Neural progenitor cell (in vitro differentiated cells): Measurements from ENCODE around the gene RRP1. TPM values are rescaled to one million over a fixed set of nuclear protein-coding genes. Genes with fewer than 3 reads are reported as not detected.

Experiments used
- DNase-seq: peaks from one replicate; pipeline ENCODE4 v3.0.0-alpha.2; 2016; ENCODE audit warnings: low spot score
- H2AFZ ChIP-seq: fragments of 200-600 bp; sonication (generic); replicated peaks from 2 replicates; pipeline ENCODE4 v1.6.1; 2016; ENCODE audit warnings: antibody characterized with exemption
- H3F3A ChIP-seq: fragments of 200-600 bp; sonication (generic); 2 replicates; pipeline ENCODE4 v1.6.1; 2016; ENCODE audit warnings: antibody characterized with exemption, low read depth
- H3K27ac ChIP-seq: fragments of 200-600 bp; sonication (generic); 2 replicates; pipeline ENCODE4 v1.5.1; 2016; ENCODE audit warnings: mild to moderate bottlenecking
- H3K27me3 ChIP-seq: fragments of 200-600 bp; sonication (generic); 2 replicates; pipeline ENCODE4 v1.6.1; 2016; ENCODE audit warnings: mild to moderate bottlenecking, moderate library complexity
- H3K36me3 ChIP-seq: fragments of 200-600 bp; sonication (generic); 2 replicates; pipeline ENCODE4 v1.5.1; 2016
- H3K4me1 ChIP-seq: fragments of 200-600 bp; sonication (generic); 2 replicates; pipeline ENCODE4 v1.6.1; 2016; ENCODE audit warnings: mixed run types
- H3K4me2 ChIP-seq: fragments of 200-600 bp; sonication (generic); 2 replicates; pipeline ENCODE4 v1.6.1; 2016
- H3K4me3 ChIP-seq: fragments of 200-600 bp; sonication (generic); 2 replicates; pipeline ENCODE4 v1.5.1; 2016
- H3K79me2 ChIP-seq: fragments of 200-600 bp; sonication (generic); 2 replicates; pipeline ENCODE4 v1.6.1; 2016; ENCODE audit warnings: low read depth
- H3K9ac ChIP-seq: fragments of 200-600 bp; sonication (generic); 2 replicates; pipeline ENCODE4 v1.6.1; 2016
- H3K9me3 ChIP-seq: fragments of 200-600 bp; sonication (generic); 2 replicates; pipeline ENCODE4 v1.5.1; 2016; ENCODE audit warnings: low read depth
- H4K20me1 ChIP-seq: fragments of 200-600 bp; sonication (generic); 2 replicates; pipeline ENCODE4 v1.6.1; 2016; ENCODE audit warnings: low read depth
- H3K27ac Mint-ChIP-seq: 3 replicates; pipeline ENCODE4 v1.8.0; 2021; ENCODE audit warnings: mixed read lengths
- H3K27me3 Mint-ChIP-seq: 2 replicates; pipeline ENCODE4 v1.8.0; 2022; ENCODE audit warnings: low read depth, mild to moderate bottlenecking, inconsistent platforms, moderate library complexity, mixed read lengths; ENCODE audit not compliant: insufficient read depth
- H3K36me3 Mint-ChIP-seq: 3 replicates; pipeline ENCODE4 v1.8.0; 2021; ENCODE audit warnings: mixed read lengths
- H3K4me1 Mint-ChIP-seq: 3 replicates; pipeline ENCODE4 v1.8.0; 2021; ENCODE audit warnings: mixed read lengths
- H3K4me3 Mint-ChIP-seq: 3 replicates; pipeline ENCODE4 v1.8.0; 2021; ENCODE audit warnings: mild to moderate bottlenecking, moderate library complexity, mixed read lengths
- H3K9me3 Mint-ChIP-seq: 3 replicates; pipeline ENCODE4 v1.8.0; 2020; ENCODE audit warnings: mixed read lengths
- EZH2 ChIP-seq: fragments of 200-600 bp; sonication (generic); IDR thresholded peaks from 2 replicates; pipeline ENCODE4 v1.6.1; 2017; ENCODE audit warnings: antibody characterized with exemption, mild to moderate bottlenecking, moderate library complexity
- EZH2phosphoT487 ChIP-seq: fragments of 200-600 bp; sonication (generic); IDR thresholded peaks from 2 replicates; pipeline ENCODE4 v1.6.1; 2017; ENCODE audit warnings: antibody characterized with exemption
- total RNA-seq: library from RNA; depleted of rRNA; stranded (reverse); fragments of >200 nt; gene quantifications from 2 replicates; pipeline ENCODE4 v1.2.3, GENCODE V29; 2015; ENCODE audit warnings: low replicate concordance
- TF ChIP-seq, protein P1 (sequence below): fragments of 200-600 bp; sonication (generic); IDR thresholded peaks from 2 replicates; pipeline ENCODE4 v1.5.1; 2017; ENCODE audit warnings: antibody characterized with exemption, mild to moderate bottlenecking

RRP1 gene
- total RNA-seq, 1 donor from 2014 or later = 18.4 TPM

DNA sequence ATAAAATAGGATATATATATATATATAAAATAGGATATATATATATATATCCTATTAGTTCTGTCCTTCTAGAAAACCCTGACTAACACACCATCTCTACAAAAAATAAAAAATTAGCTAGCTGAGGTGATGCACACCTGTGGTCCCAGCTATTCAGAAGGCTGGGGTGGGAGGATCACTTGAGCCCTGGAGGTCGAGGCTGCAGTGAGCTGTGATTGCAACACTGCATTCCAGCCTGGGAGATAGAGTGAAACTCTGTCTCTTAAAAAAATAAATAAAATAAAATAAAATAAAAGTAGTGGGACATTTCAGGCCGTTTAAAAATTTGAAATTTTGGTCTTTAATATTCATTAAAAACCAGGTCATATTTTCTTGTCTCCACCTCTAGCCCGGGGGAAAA is 4.2 kb upstream of the RRP1 start:
- H3K4me3 Mint-ChIP-seq = no peak overlapping the region
- peaks cover 2% of the 10 kb centered on the region for H3K36me3 Mint-ChIP-seq
- Histone ChIP-seq H3K27me3 (no peaks in the 10 kb centered on the region), H3K36me3 (no peaks in the 10 kb centered on the region), H3K9ac (no peak overlapping the region), H3K9me3 (no peaks in the 10 kb centered on the region), H3F3A (no peaks in the 10 kb centered on the region), H3K4me2 (no peak overlapping the region), H3K4me1 (peaks cover 1% of the 10 kb centered on the region), H3K27ac (no peak overlapping the region), H3K4me3 (no peak overlapping the region), H3K79me2 (peaks cover 8% of the 10 kb centered on the region), H4K20me1 (peaks cover 4% of the 10 kb centered on the region), H2AFZ (no peak overlapping the region)
- peaks cover 8% of the 10 kb centered on the region for H3K27me3 Mint-ChIP-seq
- no peak for DNase-seq
- H3K4me1 Mint-ChIP-seq = peaks cover 3% of the 10 kb centered on the region
- H3K9me3 Mint-ChIP-seq = peaks cover 4% of the 10 kb centered on the region
- H3K27ac Mint-ChIP-seq = no peak overlapping the region
- no peak for TF ChIP-seq EZH2phosphoT487
- no peak for TF ChIP-seq EZH2
- TF ChIP-seq, protein P1, sequence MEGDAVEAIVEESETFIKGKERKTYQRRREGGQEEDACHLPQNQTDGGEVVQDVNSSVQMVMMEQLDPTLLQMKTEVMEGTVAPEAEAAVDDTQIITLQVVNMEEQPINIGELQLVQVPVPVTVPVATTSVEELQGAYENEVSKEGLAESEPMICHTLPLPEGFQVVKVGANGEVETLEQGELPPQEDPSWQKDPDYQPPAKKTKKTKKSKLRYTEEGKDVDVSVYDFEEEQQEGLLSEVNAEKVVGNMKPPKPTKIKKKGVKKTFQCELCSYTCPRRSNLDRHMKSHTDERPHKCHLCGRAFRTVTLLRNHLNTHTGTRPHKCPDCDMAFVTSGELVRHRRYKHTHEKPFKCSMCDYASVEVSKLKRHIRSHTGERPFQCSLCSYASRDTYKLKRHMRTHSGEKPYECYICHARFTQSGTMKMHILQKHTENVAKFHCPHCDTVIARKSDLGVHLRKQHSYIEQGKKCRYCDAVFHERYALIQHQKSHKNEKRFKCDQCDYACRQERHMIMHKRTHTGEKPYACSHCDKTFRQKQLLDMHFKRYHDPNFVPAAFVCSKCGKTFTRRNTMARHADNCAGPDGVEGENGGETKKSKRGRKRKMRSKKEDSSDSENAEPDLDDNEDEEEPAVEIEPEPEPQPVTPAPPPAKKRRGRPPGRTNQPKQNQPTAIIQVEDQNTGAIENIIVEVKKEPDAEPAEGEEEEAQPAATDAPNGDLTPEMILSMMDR = no peak

DNA sequence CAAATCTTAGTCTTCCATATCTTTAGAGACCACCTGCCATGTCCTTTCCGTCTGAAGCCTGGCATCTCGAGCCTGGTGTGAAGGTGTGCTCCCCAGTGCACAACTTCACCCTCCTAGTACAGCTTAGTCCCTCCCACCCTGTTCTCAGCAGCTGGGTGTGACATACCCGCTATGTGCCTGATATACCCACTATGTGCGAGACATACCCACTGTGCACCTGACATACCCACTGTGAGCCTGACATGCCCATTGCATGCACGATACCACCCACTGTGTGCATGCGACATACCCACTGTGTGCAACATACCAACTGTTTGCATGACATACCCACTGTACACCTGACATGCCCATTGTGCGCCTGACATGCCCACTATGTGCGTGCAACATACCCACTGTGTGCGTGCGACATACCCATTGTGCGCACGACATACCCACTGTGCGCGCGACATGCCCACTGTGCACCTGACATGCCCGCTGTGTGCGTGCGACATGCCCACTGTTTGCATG is 3.0 kb upstream of the RRP1 start:
- Histone ChIP-seq H3K4me3 (no peak overlapping the region), H3K9ac (no peak overlapping the region), H3K36me3 (no peaks in the 10 kb centered on the region), H2AFZ (no peak overlapping the region), H3K27ac (no peak overlapping the region), H3K79me2 (peaks cover 20% of the 10 kb centered on the region), H3K9me3 (no peaks in the 10 kb centered on the region), H3K27me3 (no peaks in the 10 kb centered on the region), H3K4me1 (peaks cover 9% of the 10 kb centered on the region), H3F3A (no peaks in the 10 kb centered on the region), H4K20me1 (peaks cover 6% of the 10 kb centered on the region), H3K4me2 (no peak overlapping the region)
- TF ChIP-seq EZH2phosphoT487 (no peak), EZH2 (no peak)
- TF ChIP-seq, protein P1 = no peak
- Mint-ChIP-seq H3K36me3 (peaks cover 2% of the 10 kb centered on the region), H3K4me3 (peak overlapping the region; percentile 58), H3K4me1 (peaks cover 12% of the 10 kb centered on the region), H3K27ac (peak overlapping the region; percentile 67), H3K27me3 (peaks cover 8% of the 10 kb centered on the region), H3K9me3 (peaks cover 4% of the 10 kb centered on the region)
- no peak for DNase-seq

DNA sequence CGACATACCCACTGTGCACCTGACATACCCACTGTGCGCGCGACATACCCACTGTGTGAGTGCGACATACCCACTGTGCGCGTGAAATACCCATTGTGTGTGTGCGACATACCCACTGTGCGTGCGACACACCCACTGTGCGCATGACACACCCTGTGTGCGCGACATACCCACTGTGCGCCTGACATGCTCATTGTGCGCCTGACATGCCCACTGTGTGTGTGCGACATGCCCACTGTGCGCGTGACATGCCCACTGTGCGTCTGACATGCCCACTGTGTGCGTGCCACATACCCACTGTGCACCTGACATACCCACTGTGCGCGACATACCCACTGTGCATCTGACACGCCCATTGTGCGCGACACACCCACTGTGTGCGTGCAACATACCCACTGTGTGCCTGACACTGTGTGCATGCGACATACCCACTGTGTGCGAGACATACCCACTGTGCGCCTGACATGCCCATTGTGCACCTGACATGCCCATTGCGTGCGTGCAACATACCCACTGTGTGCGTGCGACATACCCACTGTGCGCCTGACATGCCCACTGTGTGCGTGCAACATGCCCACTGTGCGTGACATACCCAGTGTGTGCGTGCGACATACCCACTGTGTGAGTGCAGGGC is 2.5 kb upstream of the RRP1 start:
- no peak overlapping the region for H3K27ac Mint-ChIP-seq

More for the DNA sequence above, 2.5 kb upstream of the RRP1 start:
- H3K36me3 Mint-ChIP-seq = peaks cover 4% of the 10 kb centered on the region
- H3K4me3 ChIP-seq = no peak overlapping the region
- H3K4me1 Mint-ChIP-seq = peaks cover 15% of the 10 kb centered on the region
- no peak overlapping the region for H3K27ac ChIP-seq
- H3K4me3 Mint-ChIP-seq = peak overlapping the region; percentile 58
- no peak overlapping the region for H2AFZ ChIP-seq
- H4K20me1 ChIP-seq = peaks cover 6% of the 10 kb centered on the region
- peaks cover 26% of the 10 kb centered on the region for H3K79me2 ChIP-seq
- no peaks in the 10 kb centered on the region for H3K27me3 ChIP-seq
- H3K27me3 Mint-ChIP-seq = peaks cover 7% of the 10 kb centered on the region
- TF ChIP-seq, protein P1 = no peak
- TF ChIP-seq EZH2phosphoT487 (no peak), EZH2 (no peak)
- H3K9me3 Mint-ChIP-seq = peaks cover 4% of the 10 kb centered on the region
- H3K4me2 ChIP-seq = no peak overlapping the region
- H3K9ac ChIP-seq = no peak overlapping the region
- H3K4me1 ChIP-seq = peaks cover 9% of the 10 kb centered on the region
- no peaks in the 10 kb centered on the region for H3K36me3 ChIP-seq
- no peaks in the 10 kb centered on the region for H3F3A ChIP-seq
- H3K9me3 ChIP-seq = no peaks in the 10 kb centered on the region
- no peak for DNase-seq
